CD4-positive, alpha-beta T cell treated with Interleukin-4 for 4 hours (primary cell): ENCODE data around the gene SNX27.
"Not testable (repeated sequence)": the region's sequence is repeated elsewhere in the genome, so short reads cannot be mapped to it uniquely, and the experiment has no call there.

Experiments
- DNase-seq: peaks from one replicate; pipeline ENCODE4 v3.0.0-alpha.2; 2020

The SNX27 gene

DNA sequence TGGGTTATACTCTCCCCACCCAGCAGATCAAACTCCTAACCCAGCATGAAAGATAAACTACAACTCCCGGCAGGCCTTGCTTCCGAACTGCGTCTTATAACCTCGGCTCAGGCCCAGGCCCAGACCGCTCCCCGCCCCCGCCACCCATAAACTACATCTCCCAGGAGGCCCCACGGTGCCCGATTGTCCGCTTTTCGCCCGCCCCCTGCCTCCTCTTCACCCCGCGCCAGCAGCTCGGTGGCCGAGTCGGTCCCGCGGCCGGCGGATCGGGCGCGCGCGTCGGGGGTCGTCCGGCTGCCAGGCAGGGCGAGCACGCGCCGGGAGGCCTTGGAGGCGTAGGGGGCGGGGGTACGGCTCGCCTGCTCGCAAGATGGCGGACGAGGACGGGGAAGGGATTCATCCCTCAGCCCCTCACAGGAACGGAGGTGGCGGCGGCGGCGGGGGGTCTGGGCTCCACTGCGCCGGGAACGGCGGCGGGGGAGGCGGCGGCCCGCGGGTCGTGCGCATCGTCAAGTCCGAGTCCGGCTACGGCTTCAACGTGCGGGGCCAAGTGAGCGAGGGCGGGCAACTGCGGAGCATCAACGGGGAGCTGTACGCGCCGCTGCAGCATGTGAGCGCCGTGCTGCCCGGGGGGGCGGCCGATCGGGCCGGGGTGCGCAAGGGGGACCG is at the start of gene SNX27:
TSS of gene SNX27 (plus strand) at position 219 of the 669 bp plus-strand sequence. CDS start at position 371, 152 bp downstream.
- DNase-seq = peak; percentile 90

DNA sequence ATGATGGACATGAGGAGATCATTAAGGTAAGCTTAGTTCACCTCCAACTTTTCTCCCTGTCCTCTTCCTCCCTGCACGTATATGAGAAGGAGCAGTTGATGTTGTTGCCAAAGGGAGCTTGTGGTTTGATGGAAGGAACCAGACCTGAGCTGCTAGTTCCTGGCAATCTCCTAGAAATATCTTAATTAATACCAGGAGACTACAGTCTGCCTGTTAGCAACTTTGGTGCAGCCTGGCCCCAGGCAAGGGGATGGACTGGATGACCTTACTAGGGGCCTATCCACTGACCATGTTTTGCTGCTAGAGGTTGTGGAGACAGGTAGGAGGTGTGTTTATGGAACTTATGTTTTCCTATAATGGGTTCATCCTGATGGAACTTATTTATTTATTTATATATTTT is 49.2 kb upstream of the SNX27 start:
- no peak for DNase-seq

DNA sequence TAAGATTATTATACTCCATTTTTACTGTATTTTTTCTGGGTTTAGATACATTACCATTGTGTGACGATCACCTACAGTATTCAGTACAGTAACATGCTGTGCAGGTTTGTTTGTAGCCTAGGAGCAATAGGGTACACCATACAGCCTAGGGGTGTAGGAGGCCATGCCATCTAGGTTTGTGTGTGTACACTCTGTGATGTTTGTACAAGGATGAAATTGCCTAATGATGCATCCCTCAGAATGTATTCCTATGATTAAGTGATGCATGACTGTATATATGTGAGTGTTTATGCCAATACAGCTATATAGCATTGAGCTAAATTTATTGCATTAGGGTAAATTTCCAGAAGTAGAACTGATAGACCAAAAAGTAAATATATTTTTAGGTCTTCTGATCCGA is 48.5 kb upstream of the SNX27 start:
- DNase-seq = no peak

- no peak for DNase-seq
These were observed 46.2 kb upstream of the SNX27 start for GRCh38 chr1:151565502-151566189.

- peak; percentile 68 for DNase-seq
These were observed 43.2 kb upstream of the SNX27 start for GRCh38 chr1:151568626-151569088.

DNA sequence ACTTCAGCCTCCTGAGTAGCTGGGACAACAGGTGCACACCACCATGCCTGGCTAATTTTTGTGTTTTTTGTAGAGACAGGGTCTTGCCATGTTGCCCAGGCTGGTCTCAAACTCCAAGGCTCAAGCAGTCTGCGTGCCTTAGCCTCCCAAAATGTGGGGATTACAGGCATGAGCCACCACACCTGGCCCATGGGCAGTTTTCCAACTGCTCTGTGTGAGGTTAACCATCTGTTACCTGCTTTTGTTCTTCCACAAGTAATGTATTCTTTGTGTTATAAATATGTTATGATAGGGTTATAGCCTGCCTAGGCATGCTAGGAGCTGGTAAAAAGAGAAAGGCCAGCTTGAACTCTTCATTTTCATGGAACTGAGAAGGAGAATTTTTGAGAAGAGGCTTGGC is 41.0 kb upstream of the SNX27 start:
- DNase-seq = no peak

DNA sequence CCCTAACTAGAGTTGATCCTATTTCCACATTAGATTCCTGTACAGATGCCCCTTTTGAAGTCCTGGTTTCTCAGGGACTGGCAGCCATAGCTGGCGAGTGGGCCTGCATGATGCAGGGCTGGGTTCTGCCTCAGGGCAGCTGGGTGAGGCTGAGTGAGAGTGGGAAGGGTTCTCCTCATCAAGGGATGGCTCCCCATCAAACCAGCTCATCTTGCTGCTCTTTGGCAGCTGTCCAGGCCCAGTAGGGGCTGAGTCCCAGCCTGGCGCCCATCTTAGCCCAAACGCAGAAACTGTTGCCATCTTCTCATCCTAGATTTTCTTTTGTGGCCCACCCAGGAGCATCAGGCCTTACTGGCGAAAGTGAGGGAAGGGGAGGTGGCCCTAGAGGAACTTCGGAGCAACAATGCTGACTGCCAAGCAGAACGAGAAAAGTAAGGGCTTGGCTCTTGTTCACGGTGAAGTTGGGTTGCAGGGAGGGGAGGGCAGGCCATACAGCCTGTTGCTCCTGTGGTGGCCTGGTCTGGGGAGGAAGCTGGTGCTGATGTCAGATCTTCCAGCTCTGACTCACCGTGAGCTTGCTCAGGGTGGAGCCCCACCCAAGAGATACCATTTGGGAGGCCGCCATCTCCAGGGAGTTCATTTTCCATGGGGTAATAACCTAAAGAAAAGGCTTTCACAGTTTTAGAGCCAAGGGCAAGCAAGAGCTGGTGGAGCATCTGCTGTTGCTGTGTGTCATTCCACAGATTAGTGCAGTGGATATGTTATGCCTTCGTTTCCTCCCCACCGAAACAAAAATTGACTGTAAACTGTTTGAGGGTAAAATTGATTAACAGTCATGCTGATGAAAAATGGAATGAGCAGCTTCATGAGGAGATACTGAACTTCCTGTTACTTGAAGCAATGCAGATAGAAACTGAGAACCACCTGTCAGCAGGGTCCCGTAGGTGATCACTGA is 37.0 kb upstream of the SNX27 start:
- no peak for DNase-seq

DNA sequence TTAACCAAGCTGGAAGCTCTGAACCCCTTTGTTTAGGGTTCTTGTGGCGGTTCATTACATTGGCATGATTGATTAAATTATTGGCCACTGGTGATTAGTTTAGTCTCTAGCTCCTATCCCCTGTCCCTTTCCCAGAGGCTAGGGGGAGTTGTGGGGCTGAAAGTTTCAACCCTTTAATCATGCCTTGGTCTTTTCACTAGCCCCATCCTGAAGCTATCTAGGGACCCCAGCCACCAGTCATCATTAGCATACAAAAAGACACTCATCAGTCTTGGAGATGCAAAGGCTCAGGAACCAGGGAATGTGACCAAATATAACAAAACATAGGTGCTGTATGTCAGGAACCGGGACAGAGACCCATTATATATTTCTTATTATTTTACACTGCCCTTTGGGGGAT is 34.7 kb upstream of the SNX27 start:
- no peak for DNase-seq

DNA sequence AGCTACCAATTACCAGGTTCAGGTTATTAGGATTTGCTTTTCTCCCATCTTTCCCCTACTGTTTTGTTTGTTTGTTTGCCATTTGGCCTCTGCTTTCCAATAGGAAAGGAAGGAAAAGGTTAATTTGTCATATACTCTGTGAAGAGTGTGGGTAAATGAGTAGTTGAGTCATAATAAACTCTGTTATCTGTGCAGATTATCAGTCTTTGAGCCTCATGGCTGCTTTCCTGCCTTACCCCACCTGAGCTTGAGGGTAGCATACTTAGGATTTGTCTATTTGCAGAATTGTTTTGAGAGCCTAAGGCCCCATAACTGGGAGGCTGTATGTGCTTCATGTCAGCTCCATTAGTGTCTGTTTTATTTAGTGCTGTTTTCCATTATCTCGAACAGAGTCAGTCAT is 32.9 kb upstream of the SNX27 start:
- DNase-seq = no peak

GRCh38 chr1:151579436-151580225 is 32.2 kb upstream of the SNX27 start:
- no peak for DNase-seq

GRCh38 chr1:151581451-151581850 is 30.4 kb upstream of the SNX27 start:
- no peak for DNase-seq

DNA sequence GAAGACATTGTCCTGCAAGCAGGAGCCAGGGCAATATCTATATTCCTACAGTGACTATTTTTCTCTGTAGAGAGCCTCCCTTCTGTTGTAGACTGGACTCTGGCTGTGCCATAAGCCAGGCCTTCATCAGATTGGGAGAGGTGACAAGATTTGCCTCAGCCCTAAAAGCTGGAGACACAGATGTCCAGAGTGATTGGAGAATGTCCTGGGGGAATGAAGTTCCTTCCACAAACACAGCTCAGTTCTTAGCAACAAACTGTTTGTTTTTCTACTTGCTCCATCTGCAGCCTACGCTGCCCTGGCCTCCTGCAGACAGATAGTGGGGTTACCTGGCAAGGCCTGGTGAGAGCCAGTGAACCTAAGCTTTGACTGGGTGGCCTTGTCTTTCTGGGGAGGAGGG is 29.9 kb upstream of the SNX27 start:
- DNase-seq = no peak

DNA sequence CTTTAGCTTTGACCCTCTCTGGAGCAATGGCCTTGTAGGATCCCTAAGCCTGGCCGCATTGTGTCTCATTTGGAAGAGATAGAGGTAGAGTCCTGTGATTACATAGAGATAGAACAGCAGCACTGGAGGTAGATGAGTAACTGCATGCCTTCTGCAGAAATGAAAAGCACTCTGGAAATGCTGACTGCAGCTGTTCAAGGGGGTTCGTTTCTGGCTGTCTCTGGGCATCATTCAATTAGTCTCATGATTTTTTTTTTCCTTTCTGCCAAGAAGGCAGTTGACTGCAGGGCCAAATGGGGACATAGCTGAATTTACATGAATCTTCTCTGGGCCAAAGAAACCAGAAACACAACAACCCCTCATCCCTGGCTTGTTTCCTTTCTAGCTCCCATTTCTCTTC is 28.1 kb upstream of the SNX27 start:
- no peak for DNase-seq

DNA sequence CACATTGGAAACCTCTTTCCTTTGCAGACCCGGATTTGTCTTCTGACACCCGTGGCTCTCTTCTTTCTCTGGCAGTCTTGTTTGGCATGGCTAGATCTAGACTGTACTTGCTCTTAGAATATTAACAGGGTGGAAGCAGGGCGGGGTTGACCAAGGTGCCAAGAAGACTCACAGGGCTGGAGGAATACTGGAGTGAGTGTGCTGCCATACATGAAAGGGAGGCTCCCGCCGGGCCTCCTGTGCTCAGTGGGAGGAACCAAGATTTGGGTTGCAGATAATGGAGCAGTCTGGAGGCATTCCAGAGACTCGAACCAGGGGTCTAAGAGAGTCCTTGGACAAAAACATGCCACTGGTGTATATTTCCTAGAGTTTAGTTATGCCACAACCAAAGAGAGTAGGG is 27.6 kb upstream of the SNX27 start:
- DNase-seq = no peak

DNA sequence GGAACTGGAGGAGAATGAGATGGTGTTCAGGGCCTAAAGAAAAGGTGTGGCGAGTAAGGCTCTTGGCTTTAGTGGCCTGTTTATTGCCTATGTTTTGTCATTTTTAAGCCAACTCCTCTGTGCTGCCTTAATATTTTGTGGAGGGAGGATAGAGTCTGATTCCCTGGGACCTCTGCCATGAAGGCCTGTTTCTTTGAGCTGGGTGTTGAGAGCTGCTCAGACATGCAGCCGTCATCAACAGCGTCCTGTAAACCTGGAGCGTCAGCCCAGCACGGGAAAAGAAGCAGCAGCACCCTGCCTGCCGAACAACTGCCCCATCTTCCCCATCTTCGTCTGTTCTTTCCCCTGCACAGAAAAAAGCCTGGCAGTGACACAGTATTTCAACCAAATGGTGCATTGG is 27.1 kb upstream of the SNX27 start:
- no peak for DNase-seq

DNA sequence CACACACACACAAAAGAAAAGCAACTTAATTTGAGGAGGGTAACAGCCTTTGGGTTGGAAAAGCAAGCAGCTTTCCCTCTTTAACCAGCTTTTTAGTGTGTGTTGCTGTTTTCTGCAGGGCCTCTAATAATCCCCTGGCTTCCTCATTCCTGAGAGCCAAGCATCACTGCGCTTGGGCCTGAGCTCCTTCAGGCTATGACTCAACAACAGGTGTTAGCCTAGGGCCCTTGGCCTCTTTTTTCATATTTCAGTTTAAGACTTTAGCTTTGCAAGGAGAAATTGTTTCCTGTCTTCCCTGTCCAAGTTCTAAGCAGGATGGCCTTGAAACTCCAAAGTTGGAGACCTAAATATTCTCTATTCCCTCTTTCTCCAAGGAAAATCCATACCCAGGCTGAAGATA is 26.2 kb upstream of the SNX27 start:
- no peak for DNase-seq

DNA sequence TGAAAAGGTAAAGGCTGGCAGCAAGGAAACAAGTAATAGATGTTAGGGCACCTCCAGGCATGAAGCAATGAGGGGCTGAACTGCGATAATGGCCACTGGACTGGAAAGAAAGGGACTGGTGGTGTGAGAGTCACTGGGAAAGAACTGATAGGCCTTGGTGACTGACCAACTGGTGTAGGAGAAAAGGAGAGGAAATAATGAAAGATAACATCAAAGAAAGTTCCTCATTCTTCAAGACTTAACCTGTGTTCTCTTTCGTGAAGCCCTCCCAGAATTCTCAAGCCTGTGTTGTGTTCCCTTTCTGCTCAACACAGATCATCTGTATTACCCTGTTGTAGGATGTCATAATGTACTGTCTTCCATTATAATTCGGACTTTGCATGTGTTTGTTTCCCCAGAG is 20.9 kb upstream of the SNX27 start:
- DNase-seq = no peak

DNA sequence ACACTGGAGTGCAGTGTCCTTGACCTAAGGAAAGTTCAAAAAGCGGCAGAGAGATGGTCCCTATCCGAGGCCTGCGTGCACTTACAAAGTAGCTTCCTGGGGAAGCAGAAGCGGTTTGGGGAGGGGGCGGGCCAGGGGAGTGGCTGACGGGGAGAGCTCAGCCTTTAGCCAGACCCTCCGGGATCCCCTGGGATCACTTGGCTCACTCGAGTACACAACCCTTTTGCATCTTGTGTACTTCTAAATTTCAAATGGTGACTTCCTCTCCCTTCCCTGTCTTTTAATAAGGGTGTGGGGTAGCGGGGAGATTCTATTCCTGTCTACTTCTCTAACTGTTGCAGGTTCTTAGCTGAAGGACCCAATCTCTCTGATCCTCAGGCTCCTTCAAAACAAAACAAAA is 18.1 kb upstream of the SNX27 start:
- DNase-seq = no peak

GRCh38 chr1:151594143-151594625 is 17.7 kb upstream of the SNX27 start:
- peak; percentile 81 for DNase-seq

DNA sequence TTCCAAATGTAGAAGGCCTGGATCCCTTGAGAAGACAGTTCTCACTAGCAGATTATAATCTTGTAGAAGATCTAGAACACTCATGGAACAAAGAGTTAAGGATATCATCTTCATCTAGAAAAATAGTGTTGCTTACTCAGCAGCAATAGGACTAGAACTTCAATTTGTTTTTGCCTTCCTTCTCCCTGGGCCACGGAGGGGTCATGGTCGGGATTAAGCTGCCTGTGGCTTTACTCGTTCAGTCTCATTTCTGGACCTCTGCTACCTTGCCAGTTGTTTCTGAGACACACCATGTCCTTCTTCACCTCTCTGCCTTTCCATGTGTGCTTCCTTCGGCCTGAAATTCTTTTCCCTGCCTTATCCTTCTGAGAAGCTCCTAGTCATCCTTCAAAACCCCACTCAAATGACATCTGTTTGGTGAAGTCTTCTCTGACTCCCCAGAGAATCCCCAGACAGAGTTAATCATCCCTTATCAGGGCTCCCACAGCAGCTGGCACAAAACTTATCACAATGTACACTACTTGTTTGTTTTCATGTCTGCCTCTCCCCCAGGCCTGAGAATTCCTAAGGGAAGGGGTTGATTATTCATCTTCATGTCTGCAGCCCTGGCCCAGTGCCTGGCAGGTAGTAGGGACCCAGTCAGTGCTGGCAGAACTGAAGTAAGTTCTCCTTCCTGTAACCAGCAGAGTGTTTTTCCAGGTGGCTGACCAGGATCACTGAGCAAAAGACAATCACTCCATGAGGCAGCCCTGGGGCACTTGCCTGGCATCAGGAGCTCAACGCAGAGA is 15.5 kb upstream of the SNX27 start:
- DNase-seq = no peak

DNA sequence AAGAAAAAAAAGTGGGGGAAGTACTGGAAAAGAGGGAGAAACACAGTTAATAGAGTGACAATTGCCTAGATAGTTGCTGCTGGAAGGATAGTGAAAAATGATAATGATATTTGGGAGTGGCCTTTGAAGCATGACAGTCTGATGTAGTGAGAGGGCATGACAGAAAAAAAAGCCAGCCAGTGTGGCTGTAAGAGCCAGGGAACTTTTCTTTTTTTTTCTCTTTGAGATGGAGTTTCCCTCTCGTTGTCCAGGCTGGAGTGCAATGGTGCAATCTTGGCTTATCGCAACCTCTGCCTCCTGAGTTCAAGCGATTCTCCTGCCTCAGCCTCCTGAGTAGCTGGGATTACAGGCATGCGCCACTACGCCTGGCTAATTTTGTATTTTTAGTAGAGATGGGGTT is 9.3 kb upstream of the SNX27 start:
- DNase-seq = not testable (repeated sequence)

DNA sequence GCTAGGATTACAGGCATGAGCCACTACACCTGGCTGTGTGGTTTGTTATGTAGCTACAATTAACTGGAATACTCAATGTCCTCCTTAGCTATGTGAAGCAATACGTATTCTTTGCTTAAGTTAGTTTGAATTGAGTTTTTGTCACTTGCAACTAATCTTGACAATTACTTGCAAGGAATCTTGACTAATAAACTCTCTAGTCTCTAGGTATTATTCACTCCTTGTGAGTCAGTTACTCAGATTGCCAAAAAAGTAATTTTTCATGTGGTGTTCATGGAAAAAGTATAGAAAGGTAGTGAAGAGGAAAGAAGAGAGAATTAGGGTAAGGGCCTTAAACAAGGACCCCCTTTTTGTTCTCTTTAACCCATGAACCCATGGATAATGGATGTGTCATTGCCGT is 7.6 kb upstream of the SNX27 start:
- DNase-seq = no peak
